ENCODE measurements around the gene NBPF3. TPM values are rescaled to one million over a fixed set of nuclear protein-coding genes. Genes with fewer than 3 reads are reported as not detected.
"Not testable (repeated sequence)": the region's sequence is repeated elsewhere in the genome, so short reads cannot be mapped to it uniquely, and the experiment has no call there.

The NBPF3 gene
- total RNA-seq, 1 experiment from 2014 or later: 6.2 TPM

- DNase-seq (ENCODE audit: low read depth, low spot score): no peak
- in situ Hi-C loops (cut with HindIII; ENCODE audit: low pct_unique_long_range_greater_than_20kb, low sequenced_read_pairs): no loop called here
Measured at GRCh38 chr1:21472861-21473260, 32.9 kb downstream of the NBPF3 start.

- in situ Hi-C loops (cut with HindIII; ENCODE audit: low pct_unique_long_range_greater_than_20kb, low sequenced_read_pairs): no loop called here
- DNase-seq (ENCODE audit: low read depth, low spot score): no peak
Measured at GRCh38 chr1:21478356-21478755, 38.4 kb downstream of the NBPF3 start.

- DNase-seq (ENCODE audit: low read depth, low spot score); in situ Hi-C loops (cut with HindIII; ENCODE audit: low pct_unique_long_range_greater_than_20kb, low sequenced_read_pairs): not testable (repeated sequence)
Measured at GRCh38 chr1:21483881-21484280, 43.9 kb downstream of the NBPF3 start.

- DNase-seq (ENCODE audit: low read depth, low spot score): no peak
- in situ Hi-C loops (cut with HindIII; ENCODE audit: low pct_unique_long_range_greater_than_20kb, low sequenced_read_pairs): no loop called here
Measured at GRCh38 chr1:21489146-21489545, 49.2 kb downstream of the NBPF3 start.

- in situ Hi-C loops (cut with HindIII; ENCODE audit: low pct_unique_long_range_greater_than_20kb, low sequenced_read_pairs): no loop called here
- DNase-seq (ENCODE audit: low read depth, low spot score): peak; percentile 71
Measured at GRCh38 chr1:21490774-21491487, 51.0 kb downstream of the NBPF3 start.

- in situ Hi-C loops (cut with HindIII; ENCODE audit: low pct_unique_long_range_greater_than_20kb, low sequenced_read_pairs): no loop called here
- no peak for DNase-seq (ENCODE audit: low read depth, low spot score)
Measured at GRCh38 chr1:21491488-21492355, 51.8 kb downstream of the NBPF3 start.

- in situ Hi-C loops (cut with HindIII; ENCODE audit: low pct_unique_long_range_greater_than_20kb, low sequenced_read_pairs): no loop called here
- DNase-seq (ENCODE audit: low read depth, low spot score): no peak
Measured at GRCh38 chr1:21492356-21492625, 52.4 kb downstream of the NBPF3 start.

- in situ Hi-C loops (cut with HindIII; ENCODE audit: low pct_unique_long_range_greater_than_20kb, low sequenced_read_pairs): no loop called here
- DNase-seq (ENCODE audit: low read depth, low spot score): no peak
Measured at GRCh38 chr1:21494196-21494595, 54.3 kb downstream of the NBPF3 start.

- in situ Hi-C loops (cut with HindIII; ENCODE audit: low pct_unique_long_range_greater_than_20kb, low sequenced_read_pairs): no loop called here
- no peak for DNase-seq (ENCODE audit: low read depth, low spot score)
Measured at GRCh38 chr1:21495225-21495820, 55.4 kb downstream of the NBPF3 start.

GRCh38 chr1:21496063-21496462 is 56.1 kb downstream of the NBPF3 start:
- in situ Hi-C loops (cut with HindIII; ENCODE audit: low pct_unique_long_range_greater_than_20kb, low sequenced_read_pairs): no loop called here
- no peak for DNase-seq (ENCODE audit: low read depth, low spot score)

- DNase-seq (ENCODE audit: low read depth, low spot score): peak; percentile 25
- in situ Hi-C loops (cut with HindIII; ENCODE audit: low pct_unique_long_range_greater_than_20kb, low sequenced_read_pairs): no loop called here
Measured at GRCh38 chr1:21496886-21497285, 56.9 kb downstream of the NBPF3 start.

GRCh38 chr1:21497466-21498061 is 57.6 kb downstream of the NBPF3 start:
- no peak for DNase-seq (ENCODE audit: low read depth, low spot score)
- in situ Hi-C loops (cut with HindIII; ENCODE audit: low pct_unique_long_range_greater_than_20kb, low sequenced_read_pairs): no loop called here

GRCh38 chr1:21499283-21499950 is 59.5 kb downstream of the NBPF3 start:
- DNase-seq (ENCODE audit: low read depth, low spot score): no peak
- in situ Hi-C loops (cut with HindIII; ENCODE audit: low pct_unique_long_range_greater_than_20kb, low sequenced_read_pairs): no loop called here

- in situ Hi-C loops (cut with HindIII; ENCODE audit: low pct_unique_long_range_greater_than_20kb, low sequenced_read_pairs): no loop called here
Measured at GRCh38 chr1:21503706-21504377, 63.9 kb downstream of the NBPF3 start.

GRCh38 chr1:21506804-21507203 is 66.9 kb downstream of the NBPF3 start:
- in situ Hi-C loops (cut with HindIII; ENCODE audit: low pct_unique_long_range_greater_than_20kb, low sequenced_read_pairs): no loop called here
- DNase-seq (ENCODE audit: low read depth, low spot score): no peak

More at GRCh38 chr1:21503706-21504377, 63.9 kb downstream of the NBPF3 start:
- DNase-seq (ENCODE audit: low read depth, low spot score): no peak

GRCh38 chr1:21507511-21508270 is 67.8 kb downstream of the NBPF3 start:
- in situ Hi-C loops (cut with HindIII; ENCODE audit: low pct_unique_long_range_greater_than_20kb, low sequenced_read_pairs): no loop called here
- DNase-seq (ENCODE audit: low read depth, low spot score): no peak
